Measurements from ENCODE around the gene B4GAT1. TPM values are rescaled to one million over a fixed set of nuclear protein-coding genes. Genes with fewer than 3 reads are reported as not detected.
A peak's percentile ranks its signal among the peaks of the same experiment; 100 is the strongest.

B4GAT1 gene
- total RNA-seq, 6 donors from 2014 or later, result 15.7 to 48.9 (median 27.4) TPM

- TF ChIP-seq EP300 (IDR thresholded peaks at IDR 0.05) (no peak), CTCF (IDR thresholded peaks at IDR 0.05) (no peak), POLR2AphosphoS5 (IDR thresholded peaks at IDR 0.05) (no peak)
- Histone ChIP-seq H3K36me3 (peaks cover 0 to 45% (median 21%) of the 10 kb centered on the region in 4 donors), H3K9me3 (no peaks in the 10 kb centered on the region), H3K4me3 (no peak overlapping the region), H3K4me1 (peaks cover 26 to 41% (median 36%) of the 10 kb centered on the region in 4 donors), H3K27me3 (no peaks in the 10 kb centered on the region), H3K27ac (no peak overlapping the region)
- WGBS, 2 donors, result 91 to 97% methylated on average over 8 to 19 of the region's 19 CpGs
- no peak for ATAC-seq (ENCODE audit: low FRiP score in 2 of 2)
- DNase-seq, result peak in 1 of 2 donors; percentile 70
These were observed 14.1 kb downstream of the B4GAT1 start for GRCh38 chr11:66333220-66333877.

- Histone ChIP-seq H3K27me3 (no peaks in the 10 kb centered on the region), H3K9me3 (no peaks in the 10 kb centered on the region), H3K4me3 (no peak overlapping the region), H3K36me3 (peaks cover 0 to 39% (median 15%) of the 10 kb centered on the region in 4 donors), H3K4me1 (peaks cover 34 to 49% (median 43%) of the 10 kb centered on the region in 4 donors), H3K27ac (no peak overlapping the region)
- DNase-seq (peak in 1 of 2 donors; percentile 58), ATAC-seq (ENCODE audit: low FRiP score in 2 of 2) (no peak)
- TF ChIP-seq POLR2A (IDR thresholded peaks at IDR 0.05) (no peak), CTCF (IDR thresholded peaks at IDR 0.05) (no peak), EP300 (IDR thresholded peaks at IDR 0.05) (no peak), POLR2AphosphoS5 (IDR thresholded peaks at IDR 0.05) (no peak)
- 78 to 83% methylated on average over 14 to 18 of the region's 18 CpGs for WGBS, 2 donors
These were observed 14.8 kb downstream of the B4GAT1 start for GRCh38 chr11:66332371-66333219.

- Histone ChIP-seq H3K27me3 (no peaks in the 10 kb centered on the region), H3K9me3 (no peaks in the 10 kb centered on the region), H3K4me3 (no peak overlapping the region), H3K4me1 (peaks cover 38 to 49% (median 46%) of the 10 kb centered on the region in 4 donors), H3K27ac (no peak overlapping the region), H3K36me3 (peaks cover 0 to 32% (median 10%) of the 10 kb centered on the region in 4 donors)
- ATAC-seq (ENCODE audit: low FRiP score in 2 of 2) (no peak), DNase-seq (peak in 1 of 2 donors; percentile 18)
- 89 to 90% methylated on average over 7 to 12 of the region's 12 CpGs for WGBS, 2 donors
- TF ChIP-seq EP300 (IDR thresholded peaks at IDR 0.05) (no peak), POLR2A (IDR thresholded peaks at IDR 0.05) (no peak), CTCF (IDR thresholded peaks at IDR 0.05) (no peak), POLR2AphosphoS5 (IDR thresholded peaks at IDR 0.05) (no peak)
These were observed 15.7 kb downstream of the B4GAT1 start for GRCh38 chr11:66331542-66332370.

- Histone ChIP-seq H3K36me3 (peaks cover 0 to 32% (median 10%) of the 10 kb centered on the region in 4 donors), H3K9me3 (no peaks in the 10 kb centered on the region), H3K4me1 (peaks cover 37 to 48% (median 41%) of the 10 kb centered on the region in 4 donors), H3K27me3 (no peaks in the 10 kb centered on the region), H3K4me3 (no peak overlapping the region), H3K27ac (no peak overlapping the region)
- WGBS, 2 donors, result 75 to 100% methylated on average over 3 to 10 of the region's 10 CpGs
- DNase-seq (peak in 1 of 2 donors; percentile 71), ATAC-seq (ENCODE audit: low FRiP score in 2 of 2) (no peak)
- no peak for TF ChIP-seq POLR2A (IDR thresholded peaks at IDR 0.05)
- TF ChIP-seq EP300 (IDR thresholded peaks at IDR 0.05), result no peak
- TF ChIP-seq CTCF (IDR thresholded peaks at IDR 0.05), result no peak
- TF ChIP-seq POLR2AphosphoS5 (IDR thresholded peaks at IDR 0.05), result no peak
These were observed 16.5 kb downstream of the B4GAT1 start for GRCh38 chr11:66330931-66331330.

Measured in upper lobe of left lung (tissue), 6 donors.